ENCODE results near the gene KRTAP4-8. TPM values are rescaled to one million over a fixed set of nuclear protein-coding genes. Genes with fewer than 3 reads are reported as not detected.
"Not testable (repeated sequence)": the region's sequence is repeated elsewhere in the genome, so short reads cannot be mapped to it uniquely, and the experiment has no call there.

KRTAP4-8 gene
- total and polyA plus RNA-seq, 2 of the 8 experiments (the other 6 are each of a cell fraction or from before 2014, with no cell fraction given), result not detected

DNA sequence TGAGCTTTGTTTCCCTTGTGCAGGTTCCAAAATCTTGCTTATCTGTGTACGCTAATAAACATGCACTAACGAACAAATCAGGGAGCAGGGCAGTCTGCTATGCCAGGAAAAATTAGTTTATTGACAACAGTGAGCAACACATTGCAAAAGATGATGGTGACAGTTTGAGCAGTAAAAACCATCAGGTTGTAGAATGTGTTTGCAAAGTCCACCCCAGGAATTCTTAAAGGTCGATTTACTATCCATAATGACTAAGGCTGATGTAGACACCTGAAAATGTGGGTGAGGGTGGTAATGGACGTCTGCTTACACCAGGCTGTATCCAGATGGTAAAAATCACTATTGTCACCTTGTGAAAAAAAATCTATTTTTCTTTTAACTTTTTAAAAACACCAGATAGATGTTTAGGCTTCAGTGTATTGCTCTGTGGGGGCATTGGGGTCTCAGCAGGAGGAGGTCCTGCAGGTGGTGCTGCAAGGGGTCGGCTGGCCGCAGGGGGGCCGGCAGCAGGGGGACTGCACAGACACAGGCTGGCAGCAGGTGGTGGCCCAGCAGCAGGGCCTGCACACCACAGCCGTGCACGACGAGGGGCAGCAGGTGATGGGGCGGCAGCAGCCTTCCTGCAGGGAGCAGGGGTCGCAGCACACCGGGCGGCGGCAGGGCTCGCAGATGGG, 32.8 kb downstream of the KRTAP4-8 start:
- POLR2A ChIA-PET (ENCODE audit: partially characterized antibody); H2BK5ac ChIP-seq (ENCODE audit: low read depth, low read length); FAIRE-seq; H4K91ac ChIP-seq (replicated peaks; ENCODE audit: insufficient read length, low read length); H3K4ac ChIP-seq (replicated peaks; ENCODE audit: insufficient read length, low read depth, low read length); H3K9me3 ChIP-seq (ENCODE audit: insufficient read depth in 2 of 2, low read depth in 1 of 2, low read length in 1 of 2); H3K79me1 ChIP-seq (ENCODE audit: low read depth, low read length); H3K9ac ChIP-seq (replicated peaks in 1 of 4; ENCODE audit: extremely low read depth in 1 of 4, low read depth in 3 of 4, low read length in 3 of 4); H3K27ac ChIP-seq (ENCODE audit: low read depth, low read length); H4K5ac ChIP-seq (ENCODE audit: insufficient read length, low read depth, low read length); H3K56ac ChIP-seq (replicated peaks; ENCODE audit: insufficient read length, low read depth, low read length); H2AK5ac ChIP-seq (ENCODE audit: low read depth, low read length); H3K4me3 ChIP-seq (ENCODE audit: extremely low read depth in 1 of 4, insufficient read depth in 2 of 4, low read depth in 3 of 4, low read length in 4 of 4); H3K4me1 ChIP-seq (replicated peaks in 1 of 4; ENCODE audit: control insufficient read depth in 3 of 4, insufficient read depth in 4 of 4, low read length in 3 of 4); H3K27me3 ChIP-seq (replicated peaks in 1 of 4; ENCODE audit: control insufficient read depth in 3 of 4, extremely low read depth in 1 of 4, insufficient read depth in 3 of 4, low read length in 3 of 4); DNase-seq (ENCODE audit: low read depth in 1 of 2, low spot score in 2 of 2); H2BK120ac ChIP-seq (replicated peaks; ENCODE audit: low read depth, low read length); H3K14ac ChIP-seq (ENCODE audit: insufficient read length); H3K18ac ChIP-seq (ENCODE audit: extremely low read depth, low read length); H2BK15ac ChIP-seq (ENCODE audit: low read length); CTCF ChIA-PET (ENCODE audit: partially characterized antibody); H3K23ac ChIP-seq (ENCODE audit: insufficient read length); H3K4me2 ChIP-seq (ENCODE audit: insufficient read depth in 1 of 2, low read depth in 2 of 2, low read length in 2 of 2); H3K23me2 ChIP-seq (ENCODE audit: low read depth, low read length); H2BK20ac ChIP-seq (ENCODE audit: low read length); H4K8ac ChIP-seq (ENCODE audit: extremely low read depth, insufficient read depth, low read length); H2BK12ac ChIP-seq (ENCODE audit: low read depth, low read length); H3K79me2 ChIP-seq (ENCODE audit: control insufficient read depth in 1 of 2, insufficient read depth in 2 of 2, low read length in 2 of 2); H3K36me3 ChIP-seq (ENCODE audit: control insufficient read depth in 2 of 4, insufficient read depth in 4 of 4, low read length in 3 of 4); H2AFZ ChIP-seq (ENCODE audit: low read length); H4K20me1 ChIP-seq (replicated peaks in 1 of 2; ENCODE audit: control insufficient read depth in 1 of 2, insufficient read depth in 2 of 2, low read length in 2 of 2): not testable (repeated sequence)
- WGBS, 2 experiments (ENCODE audit: extremely low coverage in 1 of 2, insufficient coverage in 1 of 2, insufficient read length in 1 of 2, insufficient replicate concordance in 2 of 2, low coverage in 1 of 2, low lambda C conversion rate in 2 of 2, missing lambda C conversion rate in 1 of 2), result 92% methylated on average over 6 of the region's 16 CpGs; no CpG with 5 or more reads in 1 of the 2 experiments
